Activated naive CD8-positive, alpha-beta T cell (primary cell): ENCODE measurements around the gene CRYL1.
A peak's percentile ranks its signal among the peaks of the same experiment; 100 is the strongest.

Experiments used
- H3K27ac Mint-ChIP-seq: one replicate; pipeline ENCODE4 v1.8.0; 2021; ENCODE audit warnings: mixed read lengths
- H3K27me3 Mint-ChIP-seq: one replicate; pipeline ENCODE4 v1.8.0; 2021; ENCODE audit warnings: mixed read lengths
- H3K36me3 Mint-ChIP-seq: one replicate; pipeline ENCODE4 v1.8.0; 2021; ENCODE audit warnings: mixed read lengths
- H3K4me1 Mint-ChIP-seq: one replicate; pipeline ENCODE4 v1.8.0; 2021; ENCODE audit warnings: low read depth, mixed read lengths
- H3K4me3 Mint-ChIP-seq: one replicate; pipeline ENCODE4 v1.8.0; 2021; ENCODE audit warnings: mild to moderate bottlenecking, mixed read lengths
- H3K9me3 Mint-ChIP-seq: one replicate; pipeline ENCODE4 v1.8.0; 2021; ENCODE audit warnings: low read depth, mixed read lengths

CRYL1 gene

DNA sequence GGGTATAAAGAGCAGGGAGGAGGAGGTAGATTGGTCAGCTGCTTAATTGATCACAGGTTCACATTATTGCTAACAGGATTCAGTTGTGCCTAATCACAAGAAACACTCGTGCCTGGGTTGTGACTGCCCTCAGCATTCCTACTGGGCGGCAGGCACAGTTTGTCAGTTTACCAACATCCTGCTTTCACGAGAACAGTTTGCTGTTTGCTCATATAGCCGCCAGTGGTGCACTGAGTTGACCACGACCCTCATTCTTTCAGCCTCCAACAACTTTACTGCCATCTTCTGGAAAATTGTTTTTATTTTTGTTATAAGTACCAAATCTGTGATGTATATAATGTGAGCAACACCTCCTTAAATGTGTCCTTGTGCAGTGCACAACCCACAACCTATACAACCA is 25.1 kb upstream of the CRYL1 start:
- Mint-ChIP-seq H3K4me3 (no peak overlapping the region), H3K27me3 (no peaks in the 10 kb centered on the region), H3K27ac (no peak overlapping the region), H3K36me3 (no peaks in the 10 kb centered on the region), H3K9me3 (no peaks in the 10 kb centered on the region), H3K4me1 (peaks cover 10% of the 10 kb centered on the region)

DNA sequence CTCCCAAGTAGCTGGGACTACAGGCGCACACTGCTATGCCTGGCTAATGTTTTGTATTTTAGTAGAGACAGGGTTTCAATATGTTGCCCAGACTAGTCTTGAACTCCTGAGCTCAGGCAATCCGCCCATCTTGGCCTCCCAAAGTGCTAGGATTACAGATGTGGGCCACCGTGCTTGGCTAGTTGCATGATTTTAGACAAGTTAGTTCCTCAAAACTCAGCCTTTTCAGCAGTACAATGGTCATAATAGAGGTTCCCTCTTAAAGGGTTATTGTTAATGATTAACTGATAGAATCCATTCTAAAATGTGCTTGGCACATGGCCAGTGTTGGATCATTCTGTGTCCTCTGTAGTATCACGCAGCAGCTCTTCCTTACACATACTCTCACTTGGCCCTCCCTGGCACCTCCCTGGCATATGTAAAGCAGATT is 21.8 kb upstream of the CRYL1 start:
- peaks cover 10% of the 10 kb centered on the region for H3K4me1 Mint-ChIP-seq
- no peaks in the 10 kb centered on the region for H3K27me3 Mint-ChIP-seq
- H3K36me3 Mint-ChIP-seq, result no peaks in the 10 kb centered on the region
- H3K27ac Mint-ChIP-seq, result no peak overlapping the region
- no peaks in the 10 kb centered on the region for H3K9me3 Mint-ChIP-seq
- H3K4me3 Mint-ChIP-seq, result no peak overlapping the region

DNA sequence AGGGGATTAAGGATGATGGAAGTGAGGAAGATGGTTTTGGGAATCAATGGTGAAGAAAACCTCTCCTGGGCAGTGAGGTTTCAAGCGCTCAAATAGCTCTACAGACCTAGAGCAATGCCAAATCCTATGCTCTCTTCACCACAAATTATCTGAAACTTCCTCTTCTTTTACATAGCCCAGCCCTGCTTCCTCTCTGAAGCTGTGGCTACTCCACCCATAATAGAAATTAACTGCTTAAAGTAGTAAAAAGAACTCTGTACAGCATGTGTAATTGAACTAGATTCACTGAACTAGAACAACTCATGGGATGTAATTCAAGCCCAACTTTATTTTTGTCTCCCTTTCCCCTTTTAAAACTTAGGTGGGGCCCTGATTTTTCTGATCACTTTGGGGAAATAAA is 20.9 kb upstream of the CRYL1 start:
- H3K4me3 Mint-ChIP-seq, result no peak overlapping the region
- H3K36me3 Mint-ChIP-seq, result no peaks in the 10 kb centered on the region
- H3K27me3 Mint-ChIP-seq, result no peaks in the 10 kb centered on the region
- H3K27ac Mint-ChIP-seq, result no peak overlapping the region
- no peaks in the 10 kb centered on the region for H3K9me3 Mint-ChIP-seq
- H3K4me1 Mint-ChIP-seq, result peaks cover 10% of the 10 kb centered on the region

DNA sequence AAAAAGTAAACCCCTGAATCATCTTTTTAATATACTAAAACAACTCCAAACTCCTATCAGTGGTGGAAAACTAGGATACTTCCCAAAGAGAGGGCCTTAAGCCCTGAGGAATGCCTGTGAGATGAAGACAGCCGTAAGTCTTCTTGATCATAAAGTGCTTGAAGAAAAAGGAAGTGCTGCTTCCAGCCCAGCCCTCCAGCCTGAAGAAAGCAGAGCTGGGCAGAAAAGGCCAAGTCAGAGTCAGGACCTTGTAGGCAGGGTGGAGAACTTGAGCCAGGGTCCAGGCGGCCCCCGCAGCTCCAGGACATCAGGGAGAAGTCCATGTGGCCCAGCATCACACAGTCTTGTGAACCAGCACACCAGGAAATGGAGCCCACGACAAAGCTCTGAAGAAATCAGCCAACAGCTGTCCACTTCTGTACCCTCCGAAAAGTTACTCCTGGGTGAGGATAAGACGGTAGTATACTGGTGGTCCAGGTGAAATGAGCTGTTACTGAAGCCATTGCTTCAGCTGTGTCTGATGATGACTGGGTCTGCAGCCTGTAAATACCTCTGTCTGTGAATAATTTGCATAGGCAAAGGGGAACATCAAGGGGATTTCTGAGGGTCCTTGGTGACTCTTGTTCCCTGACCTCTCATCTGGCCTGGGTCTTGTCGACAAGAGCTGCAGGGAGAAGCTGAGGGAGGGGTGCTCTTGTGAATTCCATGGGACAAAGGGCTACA is 18.7 kb upstream of the CRYL1 start:
- no peak overlapping the region for H3K27ac Mint-ChIP-seq
- H3K4me1 Mint-ChIP-seq, result peaks cover 10% of the 10 kb centered on the region
- no peaks in the 10 kb centered on the region for H3K27me3 Mint-ChIP-seq
- no peaks in the 10 kb centered on the region for H3K36me3 Mint-ChIP-seq
- no peak overlapping the region for H3K4me3 Mint-ChIP-seq
- H3K9me3 Mint-ChIP-seq, result no peaks in the 10 kb centered on the region

DNA sequence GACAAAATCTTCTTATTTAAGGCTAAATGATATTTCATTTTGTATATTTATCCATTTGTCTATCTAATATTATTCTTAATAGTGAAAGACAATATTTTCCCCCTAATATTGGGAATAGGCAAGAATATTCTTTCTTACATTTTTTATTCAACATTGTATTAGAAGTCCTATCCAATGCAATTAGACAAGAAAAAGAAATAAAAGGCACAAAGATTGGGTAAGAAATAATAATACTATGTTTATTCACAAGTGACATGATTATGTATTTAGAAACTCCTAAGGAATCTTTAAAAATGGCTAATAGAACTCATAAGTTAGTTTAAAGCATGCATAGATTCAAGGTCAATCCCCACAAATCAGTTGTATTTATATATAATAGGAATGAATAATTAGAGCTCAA is 11.3 kb upstream of the CRYL1 start:
- no peak overlapping the region for H3K4me3 Mint-ChIP-seq
- no peak overlapping the region for H3K27ac Mint-ChIP-seq
- H3K4me1 Mint-ChIP-seq, result no peaks in the 10 kb centered on the region
- no peaks in the 10 kb centered on the region for H3K9me3 Mint-ChIP-seq
- H3K36me3 Mint-ChIP-seq, result peaks cover 3% of the 10 kb centered on the region
- no peaks in the 10 kb centered on the region for H3K27me3 Mint-ChIP-seq

DNA sequence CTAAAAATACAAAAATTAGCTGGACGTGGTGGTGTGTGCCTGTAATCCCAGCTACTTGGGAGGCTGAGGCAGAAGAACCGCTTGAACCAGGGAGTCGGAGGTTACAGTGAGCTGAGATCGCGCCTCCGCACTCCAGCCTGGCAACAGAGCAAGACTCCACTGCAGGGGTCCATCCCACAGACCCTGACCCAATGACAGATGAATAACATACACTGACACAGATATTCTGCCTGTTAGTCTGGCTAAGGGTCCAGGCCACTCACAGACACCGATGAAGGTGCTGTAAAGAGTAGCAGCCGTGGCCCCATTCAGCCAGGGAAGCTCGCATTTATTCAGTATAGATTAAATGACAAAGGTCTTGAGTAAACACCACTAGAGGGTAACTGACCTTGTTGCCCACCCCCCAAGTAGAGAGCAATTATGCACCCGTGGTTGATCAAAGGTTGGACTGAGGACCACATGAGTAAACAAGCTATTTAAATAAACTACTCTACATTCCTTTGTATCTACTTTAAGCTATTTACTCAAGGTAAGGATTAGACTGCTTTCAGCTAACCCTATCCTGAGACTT is 8.5 kb upstream of the CRYL1 start:
- no peak overlapping the region for H3K4me3 Mint-ChIP-seq
- H3K27me3 Mint-ChIP-seq, result peaks cover 2% of the 10 kb centered on the region
- H3K27ac Mint-ChIP-seq, result no peak overlapping the region
- peaks cover 3% of the 10 kb centered on the region for H3K36me3 Mint-ChIP-seq
- H3K9me3 Mint-ChIP-seq, result no peaks in the 10 kb centered on the region
- no peaks in the 10 kb centered on the region for H3K4me1 Mint-ChIP-seq

GRCh38 chr13:20528452-20528851 is 2.8 kb upstream of the CRYL1 start:
- Mint-ChIP-seq H3K4me1 (peaks cover 21% of the 10 kb centered on the region), H3K27ac (no peak overlapping the region), H3K36me3 (no peaks in the 10 kb centered on the region)

DNA sequence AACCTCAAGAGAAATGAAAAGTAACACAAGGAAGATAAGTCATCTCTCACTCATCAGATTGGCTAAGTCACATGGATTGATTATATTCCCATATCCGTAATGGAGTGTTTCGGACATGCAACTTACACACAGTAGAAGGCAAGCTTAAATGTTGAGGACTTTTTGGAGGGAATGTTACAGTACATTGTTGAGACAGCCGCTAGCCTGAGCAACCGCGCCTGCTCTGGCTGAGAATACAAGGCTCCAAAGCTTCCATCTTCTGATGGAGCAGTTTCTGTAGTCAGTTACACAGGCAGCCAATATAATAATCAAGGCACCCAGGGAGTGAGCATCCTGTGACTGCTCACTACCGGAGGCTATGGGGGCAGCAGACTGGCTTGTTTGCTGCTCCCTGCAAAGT is 1.0 kb upstream of the CRYL1 start:
- H3K4me1 Mint-ChIP-seq, result peaks cover 21% of the 10 kb centered on the region
- H3K36me3 Mint-ChIP-seq, result no peaks in the 10 kb centered on the region
- peak overlapping the region; percentile 82 for H3K27ac Mint-ChIP-seq
- H3K4me3 Mint-ChIP-seq, result peak overlapping the region; percentile 87
- H3K9me3 Mint-ChIP-seq, result no peaks in the 10 kb centered on the region
- peaks cover 2% of the 10 kb centered on the region for H3K27me3 Mint-ChIP-seq

More at GRCh38 chr13:20528452-20528851, 2.8 kb upstream of the CRYL1 start:
- Mint-ChIP-seq H3K9me3 (no peaks in the 10 kb centered on the region), H3K4me3 (no peak overlapping the region), H3K27me3 (peaks cover 2% of the 10 kb centered on the region)

- no peaks in the 10 kb centered on the region for H3K27me3 Mint-ChIP-seq
- H3K4me1 Mint-ChIP-seq, result peaks cover 21% of the 10 kb centered on the region
- peak overlapping the region; percentile 85 for H3K4me3 Mint-ChIP-seq
- no peaks in the 10 kb centered on the region for H3K36me3 Mint-ChIP-seq
- H3K27ac Mint-ChIP-seq, result no peak overlapping the region
- no peaks in the 10 kb centered on the region for H3K9me3 Mint-ChIP-seq
These were observed 485 bp downstream of the CRYL1 start for GRCh38 chr13:20525144-20525600.

DNA sequence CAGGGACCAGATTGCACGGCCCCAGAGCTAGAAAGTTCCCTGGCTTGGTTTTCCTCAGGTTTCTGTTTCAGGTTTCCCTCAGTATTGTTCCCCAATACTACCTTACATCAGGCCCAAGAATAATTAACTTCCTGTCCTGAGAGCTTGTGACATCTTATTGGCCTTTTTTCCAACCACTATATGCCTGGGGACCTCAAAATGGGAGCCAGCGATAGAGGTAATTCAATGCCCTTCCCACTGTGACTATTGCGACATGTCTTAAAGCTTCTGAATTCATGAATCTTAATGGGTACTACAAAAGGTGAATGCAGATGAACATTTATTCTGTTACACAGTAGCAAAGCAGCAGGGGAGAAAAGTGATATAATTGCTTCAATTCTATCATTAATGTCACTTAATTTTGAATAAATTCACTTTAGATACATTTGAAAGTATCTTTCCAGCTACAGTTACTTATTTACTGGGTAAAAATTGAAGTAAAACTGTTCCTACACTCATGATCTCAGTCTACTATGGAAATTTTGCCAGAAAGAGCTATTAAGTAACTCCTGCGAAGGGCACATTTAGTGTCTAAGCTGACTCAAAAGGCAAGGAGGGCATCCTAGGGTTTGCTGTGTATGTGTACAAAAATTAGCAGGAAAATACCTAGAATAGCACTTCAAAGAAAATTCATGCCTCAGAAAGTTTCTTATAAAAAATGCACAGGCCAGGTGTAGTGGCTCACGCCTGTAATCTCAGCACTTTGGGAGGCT is 4.1 kb downstream of the CRYL1 start:
- H3K4me1 Mint-ChIP-seq, result peaks cover 14% of the 10 kb centered on the region
- no peaks in the 10 kb centered on the region for H3K36me3 Mint-ChIP-seq
- no peaks in the 10 kb centered on the region for H3K9me3 Mint-ChIP-seq
- no peak overlapping the region for H3K4me3 Mint-ChIP-seq
- H3K27me3 Mint-ChIP-seq, result no peaks in the 10 kb centered on the region
- H3K27ac Mint-ChIP-seq, result no peak overlapping the region

- no peak overlapping the region for H3K27ac Mint-ChIP-seq
- H3K36me3 Mint-ChIP-seq, result no peaks in the 10 kb centered on the region
- H3K9me3 Mint-ChIP-seq, result no peaks in the 10 kb centered on the region
- no peak overlapping the region for H3K4me3 Mint-ChIP-seq
- H3K27me3 Mint-ChIP-seq, result no peaks in the 10 kb centered on the region
- H3K4me1 Mint-ChIP-seq, result peaks cover 8% of the 10 kb centered on the region
These were observed 5.8 kb downstream of the CRYL1 start for GRCh38 chr13:20519875-20520274.

GRCh38 chr13:20518660-20519100 is 7.0 kb downstream of the CRYL1 start:
- H3K9me3 Mint-ChIP-seq, result no peaks in the 10 kb centered on the region
- no peaks in the 10 kb centered on the region for H3K27me3 Mint-ChIP-seq
- no peak overlapping the region for H3K4me3 Mint-ChIP-seq
- H3K36me3 Mint-ChIP-seq, result no peaks in the 10 kb centered on the region
- H3K4me1 Mint-ChIP-seq, result no peaks in the 10 kb centered on the region
- H3K27ac Mint-ChIP-seq, result peak overlapping the region; percentile 23

DNA sequence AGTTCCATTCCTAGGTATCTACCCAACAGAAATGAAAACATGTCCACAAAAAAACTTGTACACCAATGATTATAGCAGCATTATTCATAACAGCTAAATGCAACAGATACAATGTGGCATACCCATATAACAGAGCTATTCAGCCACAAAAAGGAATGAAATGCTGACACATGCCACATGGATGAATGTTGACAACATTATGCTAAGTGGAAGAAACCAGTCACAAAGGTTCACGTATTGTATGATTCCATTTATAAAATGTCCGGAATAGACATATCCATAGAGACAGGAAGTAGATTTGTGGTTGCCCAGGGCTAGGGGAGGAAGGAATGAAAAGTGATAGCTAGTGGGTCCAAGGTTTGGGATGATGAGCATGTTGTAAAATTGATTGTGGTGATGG is 10.8 kb downstream of the CRYL1 start:
- no peaks in the 10 kb centered on the region for H3K27me3 Mint-ChIP-seq
- H3K9me3 Mint-ChIP-seq, result no peaks in the 10 kb centered on the region
- H3K4me1 Mint-ChIP-seq, result no peaks in the 10 kb centered on the region
- H3K4me3 Mint-ChIP-seq, result no peak overlapping the region
- peaks cover 2% of the 10 kb centered on the region for H3K36me3 Mint-ChIP-seq
- H3K27ac Mint-ChIP-seq, result no peak overlapping the region

- no peaks in the 10 kb centered on the region for H3K4me1 Mint-ChIP-seq
- H3K4me3 Mint-ChIP-seq, result no peak overlapping the region
- H3K9me3 Mint-ChIP-seq, result no peaks in the 10 kb centered on the region
- H3K36me3 Mint-ChIP-seq, result peaks cover 2% of the 10 kb centered on the region
- no peaks in the 10 kb centered on the region for H3K27me3 Mint-ChIP-seq
- H3K27ac Mint-ChIP-seq, result no peak overlapping the region
These were observed 12.1 kb downstream of the CRYL1 start for GRCh38 chr13:20513466-20513995.

- Mint-ChIP-seq H3K9me3 (no peaks in the 10 kb centered on the region), H3K4me3 (no peak overlapping the region), H3K27me3 (no peaks in the 10 kb centered on the region), H3K27ac (no peak overlapping the region), H3K36me3 (peaks cover 2% of the 10 kb centered on the region), H3K4me1 (no peaks in the 10 kb centered on the region)
These were observed 13.5 kb downstream of the CRYL1 start for GRCh38 chr13:20512042-20512683.
